Measurements from ENCODE around the gene TNPO3.

DNA sequence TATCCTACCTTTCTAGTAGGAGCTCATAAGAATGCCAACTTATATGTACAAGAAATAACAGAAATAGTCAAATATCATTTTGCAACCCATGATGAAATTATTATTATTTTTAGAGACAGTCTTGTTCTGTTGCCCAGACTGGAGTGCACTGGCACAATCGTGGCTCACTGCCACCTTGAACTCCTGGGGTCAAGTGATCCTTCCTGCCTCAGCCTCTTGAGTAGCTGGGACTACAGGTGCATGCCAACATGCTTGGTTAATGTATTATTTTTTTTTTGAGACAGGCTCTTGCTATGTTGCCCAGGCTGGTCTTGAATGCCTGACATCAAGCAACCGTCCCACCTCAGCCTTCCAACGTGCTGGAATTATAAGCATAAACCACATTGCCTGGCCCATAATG lies 44.8 kb downstream of the TNPO3 start:
- TF ChIP-seq, protein P1, sequence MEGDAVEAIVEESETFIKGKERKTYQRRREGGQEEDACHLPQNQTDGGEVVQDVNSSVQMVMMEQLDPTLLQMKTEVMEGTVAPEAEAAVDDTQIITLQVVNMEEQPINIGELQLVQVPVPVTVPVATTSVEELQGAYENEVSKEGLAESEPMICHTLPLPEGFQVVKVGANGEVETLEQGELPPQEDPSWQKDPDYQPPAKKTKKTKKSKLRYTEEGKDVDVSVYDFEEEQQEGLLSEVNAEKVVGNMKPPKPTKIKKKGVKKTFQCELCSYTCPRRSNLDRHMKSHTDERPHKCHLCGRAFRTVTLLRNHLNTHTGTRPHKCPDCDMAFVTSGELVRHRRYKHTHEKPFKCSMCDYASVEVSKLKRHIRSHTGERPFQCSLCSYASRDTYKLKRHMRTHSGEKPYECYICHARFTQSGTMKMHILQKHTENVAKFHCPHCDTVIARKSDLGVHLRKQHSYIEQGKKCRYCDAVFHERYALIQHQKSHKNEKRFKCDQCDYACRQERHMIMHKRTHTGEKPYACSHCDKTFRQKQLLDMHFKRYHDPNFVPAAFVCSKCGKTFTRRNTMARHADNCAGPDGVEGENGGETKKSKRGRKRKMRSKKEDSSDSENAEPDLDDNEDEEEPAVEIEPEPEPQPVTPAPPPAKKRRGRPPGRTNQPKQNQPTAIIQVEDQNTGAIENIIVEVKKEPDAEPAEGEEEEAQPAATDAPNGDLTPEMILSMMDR (conservative IDR thresholded peaks at IDR 0.05 in 1 of 2, IDR thresholded peaks at IDR 0.05 in 1 of 2; ENCODE audit: extremely low read depth in 1 of 2, insufficient read depth in 1 of 2, low read depth in 1 of 2, low read length in 2 of 2), result no peak
- TF ChIP-seq EZH2 (IDR thresholded peaks at IDR 0.05; ENCODE audit: borderline replicate concordance, low read length), result no peak
